NOMO-1 treated with dmso at 0.1 percent for 144 hours (cell line): Measurements from ENCODE around the gene CFAP221.
A peak's percentile ranks its signal among the peaks of the same experiment; 100 is the strongest.

Source experiments
- DNase-seq: peaks from one replicate; lab custom pipeline; 2025; ENCODE audit not compliant: unreplicated experiment; lab: John Stamatoyannopoulos, UW

Gene CFAP221

DNA sequence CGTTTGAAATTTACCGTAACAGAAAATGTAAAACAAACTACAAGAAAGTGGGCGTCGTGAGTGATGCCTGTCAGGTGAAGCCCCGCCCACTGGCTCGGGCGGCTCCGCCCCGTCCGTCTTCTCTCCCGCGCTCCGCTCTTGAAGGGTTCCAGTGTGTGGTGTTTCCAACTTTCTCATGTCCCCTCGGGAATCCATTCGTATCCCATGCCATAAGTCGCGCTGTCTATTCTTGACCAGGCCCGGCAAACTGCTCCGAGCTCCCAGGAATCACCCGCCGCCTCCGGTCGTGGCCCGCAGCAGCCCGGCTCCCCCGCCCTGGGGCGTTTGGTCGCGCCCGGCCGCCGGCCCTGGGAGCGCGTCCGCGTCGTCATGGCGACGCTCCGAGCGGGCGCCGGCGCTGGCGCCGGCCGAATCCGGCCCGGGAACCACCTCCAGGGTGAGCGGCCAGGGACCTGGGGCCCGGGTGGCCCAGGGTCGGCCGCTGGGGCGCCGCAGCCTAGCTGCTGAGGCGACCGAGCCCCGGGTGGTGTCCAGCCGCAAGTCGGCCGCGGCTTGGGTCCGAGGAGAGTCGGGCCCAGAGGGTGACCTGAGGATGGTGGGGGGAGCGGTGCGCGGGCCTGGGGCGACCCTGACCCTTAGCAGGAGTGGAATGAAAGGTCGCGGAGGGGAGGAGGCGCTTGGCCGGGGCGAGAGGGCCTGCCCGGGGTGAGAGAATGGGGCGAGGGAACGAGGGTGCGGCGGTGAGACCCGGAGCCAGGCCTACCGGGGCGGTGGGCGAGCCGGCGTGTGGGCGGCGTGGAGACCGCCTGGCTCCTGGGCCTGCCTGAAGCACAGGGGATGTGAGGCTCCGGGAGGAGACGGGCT, at the start of gene CFAP221:
Gene CFAP221, plus strand, starts transcription at position 375 of the 864 bp plus-strand sequence. CDS start 1,683 bp downstream, outside the sequence.
- DNase-seq: peak; percentile 51

DNA sequence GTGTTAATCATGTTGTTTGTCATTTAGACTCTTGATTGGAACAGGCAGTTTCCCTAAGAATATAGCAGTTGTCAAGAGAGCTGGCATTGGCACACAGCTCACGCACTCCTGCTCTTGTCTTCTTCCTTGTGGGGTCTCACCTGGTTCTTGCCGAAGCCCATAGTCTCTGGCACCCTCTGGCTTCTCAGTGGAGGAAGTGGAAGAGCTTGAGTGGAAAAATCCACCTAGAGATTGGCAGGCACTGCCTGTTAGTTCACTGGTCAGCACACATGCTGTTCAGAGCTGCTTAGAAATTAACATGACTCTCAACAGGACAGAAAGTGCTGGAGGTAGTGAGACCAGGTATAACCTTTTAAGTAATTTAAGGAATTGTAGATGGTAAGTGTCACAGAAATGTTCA, 48.3 kb upstream of the CFAP221 start:
- no peak for DNase-seq

DNA sequence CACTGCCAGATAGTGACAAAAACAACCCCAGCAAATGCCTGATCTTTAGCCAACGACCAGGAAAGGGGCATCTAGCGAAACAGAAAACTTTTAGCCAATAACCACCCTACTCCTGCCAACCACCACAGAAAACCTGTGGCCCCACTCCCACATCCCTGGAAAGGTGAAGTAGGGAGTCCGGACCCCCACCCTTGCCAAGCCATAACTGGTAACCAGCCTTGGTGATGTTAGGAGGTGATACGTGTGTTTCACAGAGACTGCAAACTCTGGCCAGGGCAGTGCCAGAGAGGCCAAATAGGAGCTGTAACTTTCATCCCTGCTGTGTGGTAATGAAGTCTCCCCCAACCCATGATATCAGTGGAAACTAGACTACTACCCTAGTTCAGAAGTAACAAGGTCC, 47.6 kb upstream of the CFAP221 start:
- no peak for DNase-seq

DNA sequence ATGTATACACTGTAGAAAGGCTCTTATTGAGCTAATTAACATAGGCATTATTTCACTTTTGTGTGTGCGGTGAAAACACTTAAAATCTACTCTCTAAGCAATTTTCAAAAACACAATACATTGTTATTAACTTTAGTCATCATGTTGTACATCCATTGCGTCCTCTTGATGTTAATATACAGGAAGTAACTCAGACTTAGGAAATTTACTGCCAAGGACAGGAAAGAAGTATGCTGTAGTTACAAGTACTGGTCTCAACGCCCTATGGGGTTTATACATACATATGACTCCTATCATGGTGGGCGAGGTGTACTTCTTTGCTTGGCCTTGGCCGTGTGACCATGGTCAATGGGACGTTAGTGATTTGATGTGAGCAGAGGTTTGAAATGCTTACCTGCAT, 35.5 kb upstream of the CFAP221 start:
- no peak for DNase-seq

DNA sequence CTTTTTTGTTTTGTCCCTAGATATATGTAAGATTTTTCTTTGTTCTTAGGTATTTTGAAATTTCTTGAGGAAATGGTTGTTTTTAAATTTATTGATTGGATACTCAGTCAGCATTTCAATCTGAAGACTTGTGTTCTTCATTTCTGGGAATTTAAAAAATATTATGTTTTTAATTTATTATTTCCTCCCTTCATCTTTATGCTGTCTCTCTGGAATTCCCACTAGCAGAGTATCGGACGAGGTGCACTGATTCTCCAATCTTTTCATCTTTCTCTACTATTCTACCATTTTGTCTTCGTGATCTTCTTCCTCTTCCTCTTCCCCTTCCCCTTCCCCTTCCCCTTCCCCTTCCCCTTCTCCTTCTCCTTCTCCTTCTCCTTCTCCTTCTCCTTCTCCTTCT, 32.3 kb upstream of the CFAP221 start:
- DNase-seq: no peak

DNA sequence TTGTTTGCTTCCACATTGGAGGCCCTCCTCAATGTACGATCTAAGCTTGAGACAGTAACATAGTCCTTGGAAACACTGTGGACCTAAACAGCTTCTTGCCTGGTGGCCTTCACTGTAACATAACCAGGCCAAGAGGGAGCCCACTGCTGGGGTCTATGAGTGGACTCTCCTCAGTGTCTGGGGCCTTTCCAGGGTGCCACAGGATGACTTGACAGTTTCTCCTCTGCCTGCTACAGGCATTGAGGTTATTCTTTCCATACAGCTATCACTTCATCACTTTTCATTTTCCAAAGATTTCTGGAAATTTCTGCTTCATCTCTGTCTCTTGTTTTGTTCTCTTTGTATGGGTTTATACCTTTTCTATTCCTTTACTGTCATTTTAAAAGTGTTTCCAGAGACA, 31.3 kb upstream of the CFAP221 start:
- DNase-seq: no peak

DNA sequence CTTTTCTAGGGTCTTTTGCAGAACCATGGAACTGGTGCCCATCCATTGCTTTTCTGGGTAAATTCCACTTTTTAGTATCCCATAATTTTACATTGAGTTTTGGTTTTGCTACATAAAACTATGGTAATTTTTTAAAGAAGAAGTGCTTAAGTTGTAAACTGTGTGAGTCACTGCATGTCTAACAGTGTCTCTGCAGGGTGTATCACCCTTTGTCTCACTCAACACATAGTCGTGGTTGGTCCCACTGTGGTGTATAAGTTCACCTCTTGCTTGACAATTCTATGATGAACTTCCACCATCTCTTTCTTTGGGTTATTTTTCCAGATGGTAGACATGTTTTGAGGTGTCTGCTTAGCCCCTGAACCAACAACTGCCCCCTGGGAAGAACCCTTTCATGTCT, 30.4 kb upstream of the CFAP221 start:
- DNase-seq: no peak

DNA sequence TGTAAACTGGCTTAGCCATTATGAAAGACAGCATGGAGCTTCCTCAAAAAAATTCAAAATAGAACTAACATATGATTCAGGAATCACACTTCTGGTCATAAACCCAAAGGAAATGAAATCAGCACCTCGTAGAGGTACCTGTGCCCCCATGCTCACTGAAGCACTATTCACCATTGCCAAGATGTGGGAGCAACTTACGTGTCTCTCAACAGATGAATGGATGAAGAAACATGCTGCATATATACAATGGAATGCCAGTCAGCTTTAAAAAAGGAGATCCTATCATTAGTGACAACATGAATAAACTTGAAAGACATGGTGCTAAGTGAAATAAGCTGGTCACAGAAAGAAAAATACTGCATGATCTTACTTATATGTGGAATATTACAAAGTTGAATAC, 28.1 kb upstream of the CFAP221 start:
- DNase-seq: no peak

DNA sequence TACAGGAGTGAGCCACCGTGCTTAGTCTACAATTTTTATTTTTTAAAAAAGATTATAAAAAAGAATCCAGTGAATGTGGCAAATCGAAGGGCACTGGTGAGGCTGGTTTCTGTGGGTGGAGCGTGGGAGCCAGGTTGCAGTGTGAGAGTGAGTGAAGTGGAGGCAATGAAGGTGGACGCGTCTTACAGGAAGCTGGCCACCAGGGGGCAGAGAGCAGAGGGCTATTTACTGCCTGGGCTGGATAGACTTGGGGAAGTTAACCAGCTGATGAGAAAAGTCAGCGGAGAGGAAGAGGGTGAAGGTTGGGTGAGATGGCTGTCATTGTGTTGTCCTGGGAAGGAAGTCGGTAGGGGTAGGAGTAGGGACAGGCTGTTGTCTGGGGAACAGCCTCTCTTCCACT, 26.8 kb upstream of the CFAP221 start:
- peak; percentile 47 for DNase-seq

DNA sequence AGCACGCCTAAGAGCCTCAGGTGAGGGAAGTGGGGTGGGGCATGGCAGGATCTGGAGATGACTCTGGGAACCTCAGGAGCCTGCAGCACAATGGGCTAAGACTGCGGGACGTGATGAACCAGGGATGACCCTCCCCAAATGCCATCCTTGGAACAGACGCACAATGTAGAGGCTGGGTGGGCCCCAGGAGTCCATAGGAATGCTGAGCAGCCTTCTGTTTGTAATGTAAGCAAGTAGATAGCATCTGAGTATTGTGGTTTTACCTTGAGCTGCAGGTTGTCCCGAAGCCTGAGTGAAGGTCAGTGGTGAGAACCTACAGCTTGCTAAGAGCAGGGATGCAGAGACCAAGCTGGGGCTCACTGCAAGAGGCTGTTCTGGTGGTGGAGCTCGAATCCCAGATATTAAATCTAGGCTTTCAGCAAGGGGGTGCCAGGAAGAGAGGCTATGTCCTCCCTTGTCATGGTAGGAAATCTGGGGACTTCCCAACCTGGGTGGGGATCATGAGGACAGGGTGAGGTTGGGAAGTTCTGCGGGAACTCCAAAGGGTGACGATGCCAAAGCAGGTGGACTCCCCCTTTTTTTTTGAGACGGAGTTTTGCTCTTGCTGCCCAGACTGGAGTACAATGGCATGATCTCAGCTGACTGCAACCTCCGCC, 25.7 kb upstream of the CFAP221 start:
- no peak for DNase-seq

DNA sequence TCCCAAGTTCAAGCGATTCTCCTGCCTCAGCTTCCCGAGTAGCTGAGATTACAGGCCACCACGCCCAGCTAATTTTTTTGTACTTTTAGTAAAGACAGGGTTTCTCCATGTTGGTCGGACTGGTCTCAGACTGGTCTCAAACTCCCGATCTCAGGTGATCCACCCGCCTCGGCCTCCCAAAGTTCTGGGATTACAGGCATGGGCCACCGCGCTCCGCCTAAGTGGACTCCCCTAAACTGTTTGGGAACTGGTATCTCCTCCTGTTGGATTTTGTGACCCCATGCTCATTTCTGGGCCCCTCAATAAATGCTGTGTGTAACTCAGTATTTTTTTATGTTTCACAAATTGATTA, 25.2 kb upstream of the CFAP221 start:
- no peak for DNase-seq

DNA sequence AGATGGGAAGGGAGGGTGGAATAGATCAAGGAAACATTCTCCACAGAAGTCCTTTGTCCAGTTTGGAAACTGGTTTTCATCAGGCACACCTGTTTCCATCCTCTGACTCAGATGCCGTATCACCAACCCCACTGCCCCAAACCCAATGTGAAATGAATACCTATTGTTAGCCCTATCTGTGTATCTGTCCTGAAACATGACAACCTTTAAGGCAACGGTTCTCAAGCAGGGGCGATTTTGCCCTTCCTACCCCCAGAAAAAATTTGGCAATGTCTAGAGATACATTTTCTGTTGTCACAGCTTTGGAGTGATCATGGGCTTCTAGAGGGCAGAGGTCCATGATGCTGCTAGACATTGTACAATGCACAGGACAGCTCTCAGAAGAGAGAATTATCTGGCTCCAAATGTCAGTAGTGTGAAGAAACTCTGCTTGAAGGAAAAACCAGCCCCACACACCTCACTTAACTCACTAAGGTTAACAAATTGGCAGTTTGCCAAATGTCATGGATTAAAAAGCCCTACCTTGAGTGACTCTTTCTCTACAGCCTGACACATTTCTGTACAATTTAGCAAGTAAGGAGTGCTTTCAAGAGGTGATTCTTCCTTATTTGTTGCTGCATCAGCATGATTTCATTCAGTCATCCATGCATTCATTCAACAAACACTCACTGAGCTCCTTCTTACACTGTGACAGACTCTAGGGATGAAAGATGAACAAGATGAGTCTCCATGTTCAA, 23.4 kb upstream of the CFAP221 start:
- DNase-seq: no peak

DNA sequence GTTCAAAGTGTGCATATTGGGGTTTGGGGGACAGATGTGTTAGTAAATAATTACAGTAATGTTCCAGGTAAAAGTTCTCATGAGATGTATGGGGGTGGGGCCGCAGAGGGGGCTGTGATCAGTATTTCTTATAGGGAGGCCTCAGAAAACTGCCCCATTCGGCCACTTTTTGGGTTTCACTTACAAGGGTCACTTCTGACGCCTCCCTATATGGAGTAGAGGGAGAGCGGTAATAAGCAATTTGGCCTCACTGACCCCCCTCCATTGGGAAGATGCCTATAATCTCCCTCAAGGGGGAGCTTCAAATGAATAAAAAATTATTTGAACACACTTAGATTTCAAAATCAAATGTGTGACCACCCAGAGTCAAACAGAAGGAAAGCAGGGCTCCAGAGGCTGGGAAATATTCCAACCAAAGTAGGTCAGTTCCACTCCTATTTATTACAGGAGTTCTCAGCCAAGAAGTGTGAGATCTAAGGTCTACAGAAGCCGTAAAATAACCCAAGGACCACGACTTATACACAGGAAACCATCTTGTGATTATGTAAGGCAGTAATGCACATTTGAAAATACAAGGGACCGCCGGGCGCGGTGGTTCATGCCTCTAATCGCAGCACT, 22.7 kb upstream of the CFAP221 start:
- no peak for DNase-seq

DNA sequence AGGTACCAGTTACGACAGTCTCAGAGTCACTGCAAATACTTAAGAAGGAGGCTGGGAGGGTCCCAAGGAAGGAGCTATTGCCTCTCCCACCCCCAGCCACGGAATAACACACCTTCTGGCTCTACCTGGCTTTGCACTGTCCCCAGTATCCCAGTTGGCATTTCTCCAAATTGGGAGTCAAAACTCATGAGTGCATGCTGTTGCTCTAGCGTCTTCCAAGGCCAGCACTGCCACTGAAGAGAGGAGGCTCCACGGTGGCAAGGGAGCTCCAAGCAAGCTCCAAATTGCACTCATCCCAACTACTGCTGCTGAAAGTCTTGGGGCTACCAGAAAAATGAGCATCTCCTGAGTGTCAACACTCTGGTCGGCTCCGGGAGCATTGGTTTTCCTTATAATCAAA, 21.6 kb upstream of the CFAP221 start:
- no peak for DNase-seq

DNA sequence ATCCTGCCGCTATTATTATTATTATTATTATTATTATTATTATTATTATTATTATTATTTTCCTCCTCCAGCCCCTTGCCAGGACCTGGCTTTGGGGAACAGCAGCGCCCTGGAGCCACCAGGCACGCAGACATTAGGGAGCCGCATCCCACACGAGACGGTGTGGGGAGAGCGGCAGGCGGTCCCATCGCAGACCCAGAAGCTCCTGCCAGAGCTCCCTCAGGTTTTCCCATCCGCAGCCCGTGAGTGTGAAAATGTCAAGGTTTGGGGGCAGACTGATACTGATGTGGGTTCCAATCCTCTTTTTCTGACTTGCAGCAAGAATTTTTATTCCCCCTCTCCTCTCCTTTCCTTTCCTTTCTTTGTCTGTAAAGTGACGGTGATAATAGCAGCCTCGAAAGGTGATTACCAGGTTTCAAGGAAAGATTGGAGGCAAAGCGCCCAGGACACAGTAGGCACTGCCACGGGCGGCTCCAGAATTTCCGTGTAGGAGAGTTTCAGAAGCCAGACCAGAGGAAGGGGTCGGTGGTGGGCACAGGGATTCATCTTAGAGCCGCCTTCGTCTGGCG, 20.8 kb upstream of the CFAP221 start:
- DNase-seq: no peak

DNA sequence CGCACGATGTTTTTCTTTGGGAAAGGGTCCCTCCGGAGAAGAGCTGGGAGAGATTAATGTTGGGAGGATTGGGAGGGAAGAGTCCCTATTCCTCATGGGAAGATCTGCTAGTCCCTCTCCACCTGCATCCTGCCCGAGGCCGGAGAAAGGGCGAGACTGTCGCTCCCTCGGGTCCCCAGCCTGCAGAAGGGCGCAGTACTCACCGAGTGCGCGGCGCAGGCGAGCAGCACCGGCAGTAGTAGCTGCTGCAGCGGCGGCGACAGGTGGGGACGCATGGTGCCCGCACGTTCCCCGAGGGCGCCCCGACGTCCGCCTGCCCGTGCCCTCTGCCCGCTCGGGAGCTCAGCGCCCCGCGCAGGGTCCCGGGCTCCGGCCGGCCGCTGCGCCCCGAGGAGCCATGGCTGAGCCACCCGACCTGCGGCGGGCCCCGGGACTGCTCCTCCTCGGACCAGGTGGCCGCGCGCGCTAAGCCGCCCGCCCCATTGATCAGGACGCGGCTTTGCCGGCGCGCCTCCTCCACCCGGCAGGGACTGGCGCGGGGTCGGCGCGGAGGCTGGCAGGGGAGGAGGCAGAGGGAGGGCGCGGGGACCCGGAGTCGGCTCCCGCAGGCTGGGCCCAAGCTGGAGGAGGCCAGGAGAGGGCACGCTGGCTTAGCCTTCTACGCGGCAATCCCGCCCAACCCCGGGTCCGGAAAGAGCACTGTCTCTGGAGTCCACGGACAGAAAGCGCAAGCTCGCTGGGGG, 20.1 kb upstream of the CFAP221 start, which contains the start of gene SCTR:
Gene SCTR, minus strand, starts transcription at position 532 of the 743 bp plus-strand sequence. Its CDS starts 257 bp downstream, at position 275.
- DNase-seq: no peak

DNA sequence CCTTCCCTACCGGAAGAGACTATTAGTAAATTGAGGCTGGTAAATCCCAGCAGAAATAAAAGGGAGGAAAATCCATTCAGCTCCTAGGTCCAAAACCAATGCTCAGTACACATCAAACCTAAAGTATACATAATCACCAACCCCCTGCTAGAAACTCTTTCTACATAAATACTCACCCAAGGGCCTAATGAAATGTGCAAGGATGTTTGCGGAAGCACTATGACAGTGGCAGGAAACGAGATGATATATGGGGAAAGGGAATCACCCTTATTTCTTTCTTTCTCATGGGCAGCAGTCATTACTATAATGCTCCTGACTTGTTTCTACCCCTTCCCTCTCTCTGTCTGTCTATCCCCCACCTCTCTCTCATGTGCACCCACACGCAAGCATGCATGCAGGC, 18.6 kb upstream of the CFAP221 start:
- DNase-seq: peak; percentile 47

DNA sequence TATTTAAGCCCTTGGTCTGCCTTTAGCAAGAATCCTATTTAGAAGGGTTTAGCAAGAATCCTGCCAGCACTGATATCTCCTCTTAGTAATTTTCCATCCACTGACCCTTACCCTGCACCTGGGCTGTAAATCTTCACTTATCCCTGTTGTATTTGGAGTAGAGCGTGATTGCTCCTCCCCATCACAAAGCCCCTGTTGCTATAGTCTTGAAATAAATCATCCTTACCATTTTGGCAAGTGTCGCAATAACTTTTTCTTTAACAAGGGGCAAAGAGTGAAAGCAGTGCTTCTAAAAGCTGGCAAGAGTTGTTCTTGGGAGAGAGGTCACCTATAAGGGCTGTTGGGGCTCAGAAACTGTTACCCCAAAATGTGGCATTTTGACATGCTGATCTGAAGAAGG, 16.2 kb upstream of the CFAP221 start:
- DNase-seq: no peak

DNA sequence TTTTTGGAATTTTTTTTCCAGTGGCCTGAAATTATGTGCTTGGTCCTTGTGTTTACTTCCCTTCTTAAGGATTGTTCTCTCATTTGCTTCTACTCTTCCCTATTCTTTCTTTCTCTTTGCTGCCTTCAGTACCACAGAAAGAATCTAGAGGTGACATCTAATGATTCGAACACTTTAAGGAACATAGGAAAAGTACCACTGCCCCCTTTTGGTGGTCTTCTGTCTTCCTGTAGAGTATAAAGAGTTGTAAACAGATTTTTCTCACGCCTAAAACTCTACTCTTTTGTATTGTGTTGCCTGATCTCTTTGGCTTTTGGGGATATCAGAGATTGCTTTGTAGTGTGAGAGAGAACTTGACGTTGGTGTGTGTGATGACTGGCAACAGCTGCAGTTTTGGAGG, 13.0 kb upstream of the CFAP221 start:
- DNase-seq: no peak

DNA sequence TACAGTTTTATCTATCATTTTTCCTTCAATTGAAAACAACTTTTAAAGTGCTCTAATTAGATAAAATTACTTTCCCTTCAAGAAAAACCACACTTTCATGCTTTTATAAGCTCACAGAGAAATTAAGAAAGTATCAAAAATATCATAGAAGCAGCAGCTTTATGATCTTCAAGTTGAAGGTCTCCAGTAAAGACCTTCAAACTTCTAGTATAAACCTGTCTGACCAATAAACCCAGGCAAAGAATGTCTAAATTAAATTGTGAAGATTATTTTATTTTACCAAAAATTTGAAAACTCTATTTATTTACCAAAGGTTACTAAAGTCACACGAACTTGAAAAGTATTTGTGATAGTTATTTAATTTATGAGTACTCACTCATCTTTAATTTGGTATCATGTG, 10.7 kb upstream of the CFAP221 start:
- no peak for DNase-seq
